KBM-7 (cell line): Measurements from ENCODE around the gene NAV3.

Experiments
- DNase-seq: peaks from one replicate; pipeline ENCODE4 v3.0.0-alpha.2; 2015
- in situ Hi-C: fragments of 300-500 bp; cut with MboI; formaldehyde crosslinking; loops from 2 replicates; pipeline ENCODE4 v1.14.3; 2020; ENCODE audit warnings: low sequenced_read_pairs, low pct_unique_long_range_greater_than_20kb, mixed read lengths

NAV3 gene, protein sequence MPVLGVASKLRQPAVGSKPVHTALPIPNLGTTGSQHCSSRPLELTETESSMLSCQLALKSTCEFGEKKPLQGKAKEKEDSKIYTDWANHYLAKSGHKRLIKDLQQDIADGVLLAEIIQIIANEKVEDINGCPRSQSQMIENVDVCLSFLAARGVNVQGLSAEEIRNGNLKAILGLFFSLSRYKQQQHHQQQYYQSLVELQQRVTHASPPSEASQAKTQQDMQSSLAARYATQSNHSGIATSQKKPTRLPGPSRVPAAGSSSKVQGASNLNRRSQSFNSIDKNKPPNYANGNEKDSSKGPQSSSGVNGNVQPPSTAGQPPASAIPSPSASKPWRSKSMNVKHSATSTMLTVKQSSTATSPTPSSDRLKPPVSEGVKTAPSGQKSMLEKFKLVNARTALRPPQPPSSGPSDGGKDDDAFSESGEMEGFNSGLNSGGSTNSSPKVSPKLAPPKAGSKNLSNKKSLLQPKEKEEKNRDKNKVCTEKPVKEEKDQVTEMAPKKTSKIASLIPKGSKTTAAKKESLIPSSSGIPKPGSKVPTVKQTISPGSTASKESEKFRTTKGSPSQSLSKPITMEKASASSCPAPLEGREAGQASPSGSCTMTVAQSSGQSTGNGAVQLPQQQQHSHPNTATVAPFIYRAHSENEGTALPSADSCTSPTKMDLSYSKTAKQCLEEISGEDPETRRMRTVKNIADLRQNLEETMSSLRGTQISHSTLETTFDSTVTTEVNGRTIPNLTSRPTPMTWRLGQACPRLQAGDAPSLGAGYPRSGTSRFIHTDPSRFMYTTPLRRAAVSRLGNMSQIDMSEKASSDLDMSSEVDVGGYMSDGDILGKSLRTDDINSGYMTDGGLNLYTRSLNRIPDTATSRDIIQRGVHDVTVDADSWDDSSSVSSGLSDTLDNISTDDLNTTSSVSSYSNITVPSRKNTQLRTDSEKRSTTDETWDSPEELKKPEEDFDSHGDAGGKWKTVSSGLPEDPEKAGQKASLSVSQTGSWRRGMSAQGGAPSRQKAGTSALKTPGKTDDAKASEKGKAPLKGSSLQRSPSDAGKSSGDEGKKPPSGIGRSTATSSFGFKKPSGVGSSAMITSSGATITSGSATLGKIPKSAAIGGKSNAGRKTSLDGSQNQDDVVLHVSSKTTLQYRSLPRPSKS (N-terminal part only)

GRCh38 chr12:77830583-77831351 is at the start of gene NAV3:
Gene NAV3 (plus strand): TSS chr12:77830894. CDS start chr12:77831462, 568 bp downstream.
- in situ Hi-C loops: no loop called here
- DNase-seq: no peak

DNA sequence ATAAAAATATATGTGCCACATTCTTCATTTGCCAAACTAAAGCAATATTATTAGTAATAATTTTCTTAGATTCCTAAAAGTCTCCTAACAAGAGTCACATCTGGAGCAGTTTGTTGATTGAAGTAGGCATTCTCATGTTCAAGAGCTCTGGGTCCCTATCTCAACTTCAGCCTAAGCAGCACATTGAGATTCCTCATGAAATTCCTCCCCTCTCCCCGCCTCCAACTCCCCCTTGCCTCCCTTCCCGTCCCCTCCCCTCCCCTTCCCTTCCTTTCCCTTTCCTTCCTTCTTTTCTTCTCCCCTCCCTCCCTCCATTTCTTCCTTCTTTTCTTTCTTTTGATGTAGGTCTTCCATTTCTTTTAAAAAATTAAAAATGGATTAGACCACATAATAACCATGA is 48.7 kb upstream of the NAV3 start:
- DNase-seq: no peak
- in situ Hi-C loops: no loop called here

DNA sequence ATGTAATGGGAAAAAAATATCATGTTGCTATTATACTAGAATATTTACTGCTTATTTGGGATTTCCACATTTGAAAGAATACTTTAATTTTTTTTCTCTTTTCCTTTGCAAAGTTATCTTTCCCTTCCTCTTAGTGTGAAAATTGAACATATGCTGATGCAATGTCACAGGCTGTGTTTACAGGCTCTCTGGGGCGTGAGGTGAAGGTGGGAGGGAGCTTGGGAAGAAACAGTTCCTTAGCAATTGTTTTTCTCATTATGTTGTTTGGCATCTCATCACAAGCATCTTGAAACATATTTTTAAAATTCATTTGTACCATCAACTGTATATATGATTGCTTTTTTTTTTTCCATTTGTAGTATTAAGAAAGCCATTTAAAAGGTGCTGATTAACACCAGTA is 47.9 kb upstream of the NAV3 start:
- in situ Hi-C loops: no loop called here
- DNase-seq: no peak

- DNase-seq: no peak
- in situ Hi-C loops: no loop called here
These were observed 45.5 kb upstream of the NAV3 start for GRCh38 chr12:77785211-77785610.

- in situ Hi-C loops: no loop called here
- no peak for DNase-seq
These were observed 44.0 kb upstream of the NAV3 start for GRCh38 chr12:77786675-77787074.

GRCh38 chr12:77788231-77789168 is 42.2 kb upstream of the NAV3 start:
- in situ Hi-C loops: no loop called here
- no peak for DNase-seq

GRCh38 chr12:77795699-77796098 is 35.0 kb upstream of the NAV3 start:
- in situ Hi-C loops: no loop called here
- no peak for DNase-seq

DNA sequence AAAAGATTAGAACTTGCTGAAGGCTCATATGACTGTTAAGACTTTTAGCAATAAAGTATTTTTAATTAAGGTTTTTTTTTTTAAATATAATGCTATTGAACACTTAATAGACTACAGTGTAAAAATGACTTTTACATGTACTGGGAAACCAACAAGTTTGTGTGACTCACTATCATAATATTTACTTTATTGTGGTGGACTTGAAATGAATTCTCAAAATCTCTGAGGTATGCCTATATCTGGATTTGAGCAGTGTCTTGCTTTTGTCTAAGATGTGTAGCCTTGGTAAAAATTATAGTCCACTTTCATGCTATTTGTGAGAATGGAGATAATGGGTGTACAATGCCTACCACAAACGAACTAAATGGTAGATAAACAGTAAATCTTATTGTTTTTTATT is 33.9 kb upstream of the NAV3 start:
- no peak for DNase-seq
- in situ Hi-C loops: no loop called here

GRCh38 chr12:77800501-77800900 is 30.2 kb upstream of the NAV3 start:
- DNase-seq: no peak
- in situ Hi-C loops: no loop called here

DNA sequence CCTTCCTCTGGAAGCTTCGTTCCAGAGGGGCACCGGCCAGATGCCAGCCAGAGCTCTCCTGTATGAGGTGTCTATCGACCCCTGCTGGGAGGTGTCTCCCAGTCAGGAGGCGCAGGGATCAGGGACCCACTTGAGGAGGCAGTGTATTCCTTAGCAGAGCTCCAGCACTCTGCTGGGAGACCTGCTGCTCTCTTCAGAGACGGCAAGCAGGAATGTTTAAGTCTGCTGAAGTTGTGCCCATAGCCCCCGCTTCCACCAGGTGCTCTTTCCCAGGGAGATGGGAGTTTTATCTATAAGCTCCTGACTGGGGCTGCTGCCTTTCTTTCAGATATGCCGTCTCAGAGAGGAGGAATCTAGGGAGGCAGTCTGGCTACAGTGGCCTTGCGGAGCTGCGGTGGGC is 22.2 kb upstream of the NAV3 start:
- in situ Hi-C loops: no loop called here
- DNase-seq: no peak

GRCh38 chr12:77813558-77813957 is 17.1 kb upstream of the NAV3 start:
- DNase-seq: no peak
- in situ Hi-C loops: no loop called here

- in situ Hi-C loops: no loop called here
- DNase-seq: no peak
These were observed 16.3 kb upstream of the NAV3 start for GRCh38 chr12:77814386-77814785.

- no peak for DNase-seq
- in situ Hi-C loops: no loop called here
These were observed 14.5 kb upstream of the NAV3 start for GRCh38 chr12:77816196-77816595.

DNA sequence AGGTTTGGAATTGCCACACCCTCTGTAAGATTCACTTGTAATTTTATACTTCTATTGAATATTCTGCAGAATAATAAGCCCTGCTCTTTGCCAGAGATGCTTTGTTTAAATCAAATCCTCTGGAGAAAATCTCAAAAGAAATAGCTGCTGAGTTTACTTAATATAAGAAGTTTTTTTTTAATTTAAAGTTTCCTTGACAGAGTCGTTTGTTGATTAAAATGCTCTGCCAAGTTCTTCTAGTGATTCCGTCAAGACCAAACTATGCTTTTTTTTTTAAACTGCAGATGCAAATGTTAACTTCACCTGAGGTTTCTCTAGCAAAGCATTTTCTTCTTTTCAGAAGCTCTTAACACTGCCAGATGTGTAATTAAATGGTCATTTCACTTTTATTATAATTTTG is 13.4 kb upstream of the NAV3 start:
- in situ Hi-C loops: no loop called here
- no peak for DNase-seq

GRCh38 chr12:77818351-77818750 is 12.3 kb upstream of the NAV3 start:
- in situ Hi-C loops: no loop called here

DNA sequence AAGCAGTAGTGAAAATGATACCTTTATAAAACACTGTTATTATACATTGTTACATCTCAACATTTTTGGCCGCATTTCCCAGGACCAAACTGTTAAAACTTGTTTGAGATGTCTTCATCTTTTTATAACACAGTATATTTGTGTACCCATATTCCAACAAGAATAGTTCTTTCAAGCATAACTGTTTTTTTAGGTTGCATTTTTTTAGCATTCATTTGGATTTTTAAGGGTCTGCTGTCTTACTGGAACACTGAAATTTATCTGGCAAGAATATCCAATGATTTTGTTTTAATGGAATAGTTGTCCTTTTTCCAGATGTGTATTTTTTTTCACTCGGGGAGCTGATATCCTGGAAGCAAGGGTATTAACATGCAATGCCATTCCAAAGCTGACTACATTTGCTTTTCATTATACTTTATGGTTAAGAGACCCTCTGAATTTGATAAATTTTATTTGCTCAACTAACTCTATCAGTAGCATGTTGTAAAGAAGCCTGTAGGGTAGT is 8.9 kb upstream of the NAV3 start:
- in situ Hi-C loops: no loop called here
- DNase-seq: no peak

More at GRCh38 chr12:77818351-77818750, 12.3 kb upstream of the NAV3 start:
- DNase-seq: no peak

GRCh38 chr12:77833329-77833728 is 2.6 kb downstream of the NAV3 start:
- in situ Hi-C loops: no loop called here
- DNase-seq: no peak

GRCh38 chr12:77834618-77835017 is 3.9 kb downstream of the NAV3 start:
- in situ Hi-C loops: no loop called here
- DNase-seq: no peak
